Activated naive CD4-positive, alpha-beta T cell treated with anti-CD3 and anti-CD28 coated beads, Interleukin-2, amount 50 U/mL, for 72 hours (primary cell): ENCODE data around the gene TCF19. TPM values are rescaled to one million over a fixed set of nuclear protein-coding genes. Genes with fewer than 3 reads are reported as not detected.
A peak's percentile ranks its signal among the peaks of the same experiment; 100 is the strongest.
"Not testable (repeated sequence)": the region's sequence is repeated elsewhere in the genome, so short reads cannot be mapped to it uniquely, and the experiment has no call there.

Experiments
- ATAC-seq, 2 donors: fragments of 150-1000 bp; cut with Tn5 transposase; 2 replicates each; pipeline ENCODE4 v1.10.0; 2021; ENCODE audit warnings: mild to moderate bottlenecking in 2 of 2, moderate library complexity in 2 of 2
- DNase-seq, 2 donors: peaks; one replicate each; pipeline ENCODE4 v3.0.0; 2021 to 2022; ENCODE audit warnings: low spot score in 2 of 2
- H3K27ac Mint-ChIP-seq, 2 donors: one replicate each; pipeline ENCODE4 v1.8.0; 2022; ENCODE audit warnings: mild to moderate bottlenecking in 2 of 2, mixed read lengths in 2 of 2
- H3K36me3 Mint-ChIP-seq, 2 donors: one replicate each; pipeline ENCODE4 v1.8.0; 2022; ENCODE audit warnings: mixed read lengths in 2 of 2
- H3K9me3 Mint-ChIP-seq, 2 donors: one replicate each; pipeline ENCODE4 v1.8.0; 2022; ENCODE audit warnings: mixed read lengths in 2 of 2
- total RNA-seq, 2 donors: library from RNA; stranded (reverse); gene quantifications; one replicate each; pipeline ENCODE4 v1.2.3, GENCODE V29; 2022

The TCF19 gene
- total RNA-seq, 2 donors from 2014 or later = 93.3 to 100 TPM

- Mint-ChIP-seq H3K9me3 (no peaks in the 10 kb centered on the region), H3K36me3 (no peaks in the 10 kb centered on the region), H3K27ac (no peak overlapping the region)
- ATAC-seq (no peak), DNase-seq (no peak)
These were observed 29.4 kb downstream of the TCF19 start for GRCh38 chr6:31187780-31188194.

DNA sequence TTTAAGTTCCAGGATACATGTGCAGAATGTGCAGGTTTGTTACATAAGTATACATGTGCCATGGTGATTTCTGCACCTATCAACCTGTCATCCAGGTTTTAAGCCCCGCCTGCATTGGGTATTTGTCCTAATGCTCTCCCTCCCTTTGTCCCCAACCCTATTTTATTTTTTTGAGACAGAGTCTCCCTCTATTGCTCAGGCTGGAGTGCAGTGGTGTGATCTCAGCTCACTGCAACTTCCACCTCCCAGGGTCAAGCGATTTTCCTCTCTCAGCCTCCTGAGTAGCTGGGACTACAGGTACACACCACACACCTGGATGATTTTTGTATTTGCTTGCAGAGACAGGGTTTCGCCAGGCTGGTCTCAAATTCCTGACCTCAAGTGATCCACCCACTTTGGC lies 30.8 kb downstream of the TCF19 start:
- DNase-seq, ATAC-seq, H3K9me3 Mint-ChIP-seq, H3K36me3 Mint-ChIP-seq: not testable (repeated sequence)
- peak overlapping the region in 1 of 2 donors; percentile 85 for H3K27ac Mint-ChIP-seq

- ATAC-seq (peak in 1 of 2 donors; percentile 30), DNase-seq (no peak)
- Mint-ChIP-seq H3K9me3 (no peaks in the 10 kb centered on the region), H3K27ac (no peak overlapping the region), H3K36me3 (no peaks in the 10 kb centered on the region)
These were observed 32.1 kb downstream of the TCF19 start for GRCh38 chr6:31190488-31190887.

- ATAC-seq (peak in 1 of 2 donors; percentile 17), DNase-seq (peak in 1 of 2 donors; percentile 64)
- H3K36me3 Mint-ChIP-seq = peaks cover 0 to 10% of the 10 kb centered on the region in 2 donors
- H3K27ac Mint-ChIP-seq, H3K9me3 Mint-ChIP-seq: not testable (repeated sequence)
These were observed 34.2 kb downstream of the TCF19 start for GRCh38 chr6:31192431-31193105.

DNA sequence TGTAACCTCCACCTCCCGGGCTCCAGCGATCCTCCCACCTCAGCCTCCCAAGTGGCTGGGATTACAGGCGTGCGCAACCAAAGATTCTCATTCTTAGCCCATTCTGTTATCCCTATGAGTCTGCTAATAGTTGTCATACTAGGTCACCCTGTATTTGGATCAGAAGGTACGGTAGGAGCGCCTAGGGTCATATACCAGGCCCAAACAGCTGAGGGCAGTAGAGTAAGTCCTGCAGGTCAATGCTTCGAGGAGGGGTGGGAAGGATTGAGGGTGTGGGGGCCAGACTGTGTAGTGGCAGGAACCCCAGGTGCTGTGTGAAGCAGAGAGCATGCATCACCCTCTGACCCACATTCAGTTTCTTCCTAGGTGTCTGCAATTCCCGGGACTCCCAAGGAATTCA lies 34.8 kb downstream of the TCF19 start:
- H3K27ac Mint-ChIP-seq = no peak overlapping the region
- DNase-seq (no peak), ATAC-seq (no peak)
- peaks cover 0 to 16% of the 10 kb centered on the region in 2 donors for H3K36me3 Mint-ChIP-seq
- no peaks in the 10 kb centered on the region for H3K9me3 Mint-ChIP-seq

DNA sequence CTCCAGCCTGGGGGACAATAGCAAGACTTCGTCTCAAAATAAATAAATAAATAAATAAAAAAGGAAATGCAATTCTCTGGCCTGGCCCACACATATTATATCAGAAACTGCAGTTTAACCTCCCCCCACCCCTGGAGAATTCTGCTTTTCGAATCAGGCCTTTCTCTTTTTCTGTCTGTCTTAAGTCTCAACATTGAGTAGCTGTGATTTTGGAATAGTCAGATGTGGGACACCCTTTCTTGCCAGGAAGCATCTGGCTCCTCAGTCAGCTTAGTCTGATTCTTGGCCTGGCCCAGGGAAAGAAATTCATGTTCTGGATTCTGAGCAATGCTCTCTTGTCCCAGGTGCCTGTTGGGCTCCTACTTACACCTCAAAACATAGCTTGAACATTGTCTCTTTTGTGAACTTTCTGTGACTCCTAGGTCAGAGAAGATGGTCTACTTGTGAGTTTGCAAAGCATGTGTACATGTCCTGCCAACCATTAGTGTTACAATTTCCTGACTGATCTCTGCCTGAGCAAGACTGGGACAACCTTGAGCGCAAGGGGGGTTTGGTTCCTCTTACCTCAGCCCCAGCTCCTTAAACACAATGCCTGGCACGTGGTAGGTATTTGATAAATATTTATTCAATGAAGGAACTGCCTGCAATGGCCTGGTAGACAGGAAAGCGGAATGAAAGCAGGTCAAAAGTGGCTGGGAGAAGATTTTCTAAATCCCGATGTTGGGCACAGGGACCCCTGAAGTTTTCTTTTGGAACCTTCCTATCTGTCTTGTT lies 35.9 kb downstream of the TCF19 start:
- DNase-seq (no peak), ATAC-seq (no peak)
- H3K27ac Mint-ChIP-seq = no peak overlapping the region
- H3K36me3 Mint-ChIP-seq = peaks cover 0 to 24% of the 10 kb centered on the region in 2 donors
- no peaks in the 10 kb centered on the region for H3K9me3 Mint-ChIP-seq

GRCh38 chr6:31195308-31195979 lies 37.1 kb downstream of the TCF19 start:
- ATAC-seq, H3K27ac Mint-ChIP-seq, DNase-seq: not testable (repeated sequence)

DNA sequence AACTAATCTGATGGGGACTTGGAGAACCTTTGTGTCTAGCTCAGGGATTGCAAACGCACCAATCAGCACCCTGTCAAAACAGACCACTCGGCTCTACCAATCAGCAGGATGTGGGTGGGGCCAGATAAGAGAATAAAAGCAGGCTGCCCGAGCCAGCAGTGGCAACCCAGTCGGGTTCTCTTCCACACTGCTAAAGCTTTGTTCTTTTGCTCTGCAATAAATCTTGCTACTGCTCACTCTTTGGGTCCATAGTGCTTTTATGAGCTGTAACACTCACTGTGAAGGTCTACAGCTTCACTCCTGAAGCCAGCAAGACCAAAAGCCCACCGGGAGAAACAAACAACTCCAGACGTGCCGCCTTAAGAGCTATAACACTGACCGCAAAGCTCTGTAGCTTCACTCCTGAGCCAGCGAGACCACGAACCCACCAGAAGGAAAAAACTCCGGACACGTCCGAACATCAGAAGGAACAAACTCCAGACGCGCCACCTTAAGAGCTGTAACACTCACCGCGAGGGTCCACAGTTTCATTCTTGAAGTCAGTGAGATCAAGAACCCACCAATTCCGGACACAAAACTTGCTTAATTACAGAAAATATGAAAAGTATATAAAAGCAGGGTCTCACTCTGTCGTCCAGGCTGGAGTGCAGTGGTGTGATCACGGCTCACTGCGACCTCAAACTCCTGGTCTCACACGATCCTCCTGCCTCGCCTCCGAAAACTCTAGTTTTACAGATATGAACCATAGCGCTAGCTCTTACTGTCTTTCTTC lies 38.0 kb downstream of the TCF19 start:
- H3K36me3 Mint-ChIP-seq = peaks cover 4 to 46% of the 10 kb centered on the region in 2 donors
- not testable (repeated sequence) for H3K9me3 Mint-ChIP-seq, DNase-seq, ATAC-seq
- H3K27ac Mint-ChIP-seq = peak overlapping the region; percentile 90 to 91

More at GRCh38 chr6:31195308-31195979, 37.1 kb downstream of the TCF19 start:
- H3K36me3 Mint-ChIP-seq = peaks cover 0 to 36% of the 10 kb centered on the region in 2 donors
- not testable (repeated sequence) for H3K9me3 Mint-ChIP-seq

DNA sequence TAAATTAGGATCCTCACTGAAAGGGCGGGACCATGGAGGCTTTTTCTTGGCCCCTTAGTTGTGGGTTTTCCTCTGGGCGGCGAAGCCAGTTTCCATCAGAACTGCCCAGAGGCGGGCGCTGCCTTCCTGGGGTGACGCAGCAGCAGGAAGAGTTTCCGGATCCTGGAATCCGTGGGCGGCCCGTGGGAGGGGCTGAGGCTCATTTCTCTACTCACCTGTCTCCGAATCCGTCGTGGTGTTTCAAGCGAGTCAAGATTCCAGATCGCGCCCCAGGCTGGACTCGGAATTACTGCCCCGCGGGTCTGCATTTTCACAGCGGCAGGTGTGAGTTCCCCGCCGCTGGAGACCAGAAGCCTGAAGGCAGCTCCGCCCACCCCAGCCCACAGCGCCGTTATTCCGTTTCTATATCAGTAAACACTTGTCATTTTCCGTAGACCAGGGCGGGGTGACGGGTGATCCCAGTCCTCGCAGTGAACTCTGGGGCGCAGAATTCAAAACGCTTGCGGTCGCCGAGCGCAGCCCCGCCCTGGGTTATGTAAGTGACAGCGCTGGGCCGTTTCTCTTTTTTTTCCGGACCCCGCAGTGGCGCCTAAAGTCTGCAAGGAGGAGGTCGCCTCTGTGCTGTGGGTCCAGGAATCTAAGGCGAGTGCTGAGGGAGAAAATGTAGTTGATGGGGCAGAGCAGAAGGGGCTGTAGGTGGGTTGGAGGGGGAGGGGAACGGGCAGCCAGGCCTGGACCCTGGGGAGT lies 39.3 kb downstream of the TCF19 start:
- ATAC-seq = peak; percentile 74 to 85
- Mint-ChIP-seq H3K27ac (peak overlapping the region; percentile 90 to 91), H3K36me3 (peaks cover 4 to 53% of the 10 kb centered on the region in 2 donors), H3K9me3 (peaks cover 0 to 5% of the 10 kb centered on the region in 2 donors)
- DNase-seq = peak; percentile 86 to 92

DNA sequence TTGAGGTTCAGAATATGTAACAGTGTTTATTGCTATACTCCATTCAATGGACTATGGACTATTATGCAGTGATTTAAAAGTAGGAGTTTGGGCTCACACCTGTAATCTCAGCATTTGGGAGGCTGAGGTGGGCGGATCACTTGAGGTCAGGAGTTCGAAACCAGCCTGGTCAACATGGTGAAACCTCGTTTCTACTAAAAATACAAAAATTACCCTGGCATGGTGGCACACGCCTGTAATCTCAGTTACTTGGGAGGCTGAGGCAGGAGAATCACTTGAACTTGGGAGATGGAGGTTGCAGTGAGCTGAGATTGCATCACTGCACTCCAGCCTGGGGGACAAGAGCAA lies 40.7 kb downstream of the TCF19 start:
- DNase-seq, H3K9me3 Mint-ChIP-seq, ATAC-seq: not testable (repeated sequence)
- H3K36me3 Mint-ChIP-seq = peaks cover 4 to 53% of the 10 kb centered on the region in 2 donors
- peak overlapping the region; percentile 14 to 90 for H3K27ac Mint-ChIP-seq

DNA sequence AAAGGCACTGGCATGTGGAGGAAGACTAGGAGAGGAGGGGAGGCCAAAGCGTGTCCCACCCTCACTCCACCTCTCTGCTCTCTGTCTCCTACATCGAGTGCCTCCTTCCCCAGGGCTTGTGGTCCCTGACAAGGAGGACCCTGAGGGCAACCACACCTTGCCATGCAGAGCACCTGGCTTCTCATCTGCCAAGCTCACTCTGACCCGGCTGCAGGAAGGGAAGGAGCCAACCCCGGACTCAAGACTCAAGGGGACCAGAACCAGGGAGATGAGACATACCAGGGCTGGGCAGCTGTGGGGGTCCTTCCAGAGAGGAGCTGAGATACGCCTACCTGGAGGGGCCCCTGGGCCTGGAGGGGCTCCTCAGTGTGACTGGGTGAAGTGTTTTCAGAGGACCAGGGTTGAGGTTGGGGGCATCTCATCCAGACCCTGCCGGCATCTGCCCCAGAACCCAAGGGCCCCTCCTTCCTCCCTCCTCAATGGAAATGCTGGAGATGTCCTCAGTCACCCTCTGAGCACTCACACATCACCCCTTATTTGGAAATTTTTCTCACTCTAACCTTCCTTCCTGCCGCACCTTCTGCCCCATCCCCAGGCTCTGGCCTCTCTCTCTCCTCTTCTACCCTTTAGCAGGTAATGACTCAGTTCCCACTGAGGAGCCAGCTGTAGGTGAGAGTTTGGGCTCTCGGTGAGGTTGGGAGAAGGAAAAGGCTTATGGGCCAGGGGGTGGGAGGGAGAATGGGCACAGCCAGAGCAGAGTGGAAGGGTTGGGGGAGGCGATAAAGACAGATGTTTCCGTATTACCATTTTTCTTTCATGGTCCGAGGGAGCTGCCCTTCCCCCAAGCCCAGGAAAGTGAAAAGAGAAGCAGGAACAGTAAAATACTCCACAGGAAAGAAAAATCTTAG lies 44.1 kb downstream of the TCF19 start:
- peak in 1 of 2 donors; percentile 2 for ATAC-seq
- Mint-ChIP-seq H3K9me3 (peaks cover 0 to 5% of the 10 kb centered on the region in 2 donors), H3K27ac (peak overlapping the region; percentile 82 to 90), H3K36me3 (peaks cover 4 to 50% of the 10 kb centered on the region in 2 donors)
- DNase-seq = peak in 1 of 2 donors; percentile 14

- peak; percentile 79 to 88 for ATAC-seq
- Mint-ChIP-seq H3K9me3 (peaks cover 0 to 5% of the 10 kb centered on the region in 2 donors), H3K36me3 (peaks cover 4 to 44% of the 10 kb centered on the region in 2 donors), H3K27ac (peak overlapping the region; percentile 82 to 90)
- peak in 1 of 2 donors; percentile 57 for DNase-seq
These were observed 45.1 kb downstream of the TCF19 start for GRCh38 chr6:31203345-31203979.

GRCh38 chr6:31204751-31205145 lies 46.4 kb downstream of the TCF19 start:
- DNase-seq (no peak), ATAC-seq (no peak)
- Mint-ChIP-seq H3K9me3 (peaks cover 0 to 5% of the 10 kb centered on the region in 2 donors), H3K27ac (peak overlapping the region; percentile 82 to 90), H3K36me3 (peaks cover 4 to 31% of the 10 kb centered on the region in 2 donors)

DNA sequence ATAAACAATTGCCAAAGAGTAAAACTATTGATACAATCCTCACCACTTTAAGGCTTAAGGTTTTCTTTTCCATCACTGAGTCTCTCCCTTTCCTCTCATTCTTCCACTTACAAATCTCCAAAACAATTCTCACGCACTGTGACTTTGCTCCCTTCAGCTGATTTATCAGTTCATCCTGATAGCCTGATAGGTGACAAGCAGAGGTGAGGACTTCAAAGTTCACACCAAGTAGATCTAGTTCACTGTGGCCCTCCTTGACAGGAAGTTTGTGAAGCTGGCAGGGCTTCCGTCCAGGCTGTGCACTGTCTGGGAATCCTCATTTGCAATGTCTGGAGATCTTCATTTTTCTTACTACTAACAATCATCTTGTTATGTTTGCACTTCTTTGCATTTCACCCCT lies 47.2 kb downstream of the TCF19 start:
- no peak for ATAC-seq
- DNase-seq = no peak
- Mint-ChIP-seq H3K27ac (peak overlapping the region in 1 of 2 donors; percentile 18), H3K36me3 (peaks cover 4 to 22% of the 10 kb centered on the region in 2 donors), H3K9me3 (peaks cover 0 to 5% of the 10 kb centered on the region in 2 donors)
